NK-92 treated with Interleukin-12 subunit alpha and Interleukin-12 subunit beta, amount 100 ng/mL, for 24 hours (cell line): ENCODE measurements around the gene TMEM151B.
"Not testable (repeated sequence)": the region's sequence is repeated elsewhere in the genome, so short reads cannot be mapped to it uniquely, and the experiment has no call there.

Experiments
- DNase-seq: peaks from one replicate; lab custom pipeline; 2025; lab: John Stamatoyannopoulos, UW

Gene TMEM151B

DNA sequence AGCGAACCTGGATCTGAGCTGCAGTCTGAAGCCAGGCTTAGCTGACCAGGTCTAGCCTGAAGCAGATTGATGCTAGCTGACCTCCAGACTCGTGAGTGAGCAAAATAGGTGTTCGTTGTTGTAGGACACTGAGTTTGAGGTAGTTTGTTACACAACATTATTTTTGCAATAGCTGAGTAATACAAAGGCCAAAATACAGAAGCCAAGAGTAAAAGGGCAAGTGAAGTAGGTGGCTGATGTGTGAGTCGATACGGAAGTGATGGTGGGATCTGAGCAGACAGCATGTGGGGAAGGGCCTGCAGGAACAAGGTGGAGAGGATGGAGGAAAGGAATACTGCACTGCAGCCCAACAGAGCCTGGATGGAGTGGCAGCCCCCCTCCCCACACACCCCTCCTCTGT lies 63.7 kb downstream of the TMEM151B start:
- DNase-seq: no peak

DNA sequence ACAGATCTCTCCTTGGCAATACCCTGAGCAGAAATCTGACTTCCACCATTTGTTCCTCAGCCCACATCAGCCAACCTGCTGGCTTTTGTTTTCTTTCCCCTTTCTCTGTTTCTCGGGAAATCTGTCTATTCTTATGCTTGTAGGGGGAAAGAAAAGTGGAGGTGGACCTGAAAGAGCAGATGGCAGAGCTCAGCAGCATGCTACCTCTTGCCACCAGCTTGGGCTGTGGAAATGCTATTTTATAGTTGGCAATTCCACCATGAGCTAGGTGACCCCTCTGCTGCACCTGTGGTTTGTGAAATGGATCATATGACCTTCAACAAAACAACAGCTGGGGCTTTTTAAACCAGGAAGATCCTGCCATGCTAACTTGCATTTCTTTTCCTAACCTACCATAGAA lies 65.4 kb downstream of the TMEM151B start:
- DNase-seq: no peak

DNA sequence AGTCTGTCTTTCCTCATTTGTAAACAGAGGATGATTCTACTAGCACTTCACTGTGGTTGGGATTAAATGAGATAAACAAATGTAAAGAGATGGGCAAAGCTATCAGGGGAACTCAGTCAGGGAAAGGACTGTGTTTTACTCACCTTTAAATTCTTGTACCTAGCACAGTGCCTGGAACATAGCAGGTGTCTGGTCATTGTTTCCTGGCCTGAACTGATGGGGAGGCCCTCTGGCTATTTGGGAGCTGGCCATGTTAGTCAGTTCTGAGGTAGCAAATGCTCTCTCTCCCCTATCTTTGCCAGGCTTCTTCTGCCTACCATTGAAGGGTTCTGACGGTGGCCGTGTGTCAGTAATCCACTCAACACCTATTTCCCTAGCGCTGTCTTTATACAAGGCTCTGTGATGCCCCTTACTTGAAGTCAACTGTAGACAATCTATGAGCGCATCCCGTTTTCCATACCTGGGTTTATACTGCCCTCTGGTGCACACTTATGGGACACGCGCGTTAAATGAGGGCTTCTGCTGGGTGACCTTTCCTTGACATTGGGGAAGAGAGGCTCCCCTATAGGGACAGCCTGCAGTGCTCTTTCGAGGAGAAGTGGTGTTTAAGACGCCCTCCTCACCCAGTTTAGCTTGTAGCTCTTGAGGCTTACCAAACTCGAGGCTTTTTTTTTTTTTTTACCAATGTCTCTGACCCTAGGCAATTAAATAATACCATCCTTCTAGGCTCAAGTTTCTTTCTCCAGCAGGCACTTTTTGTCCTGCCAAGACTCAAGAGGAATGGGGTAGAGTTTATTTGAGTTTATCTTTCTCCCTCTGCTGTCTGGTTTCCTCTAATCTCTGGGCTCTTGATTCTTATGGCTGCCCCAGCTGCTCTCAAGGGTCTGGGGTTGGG lies 68.2 kb downstream of the TMEM151B start:
- DNase-seq: peak; percentile 33

DNA sequence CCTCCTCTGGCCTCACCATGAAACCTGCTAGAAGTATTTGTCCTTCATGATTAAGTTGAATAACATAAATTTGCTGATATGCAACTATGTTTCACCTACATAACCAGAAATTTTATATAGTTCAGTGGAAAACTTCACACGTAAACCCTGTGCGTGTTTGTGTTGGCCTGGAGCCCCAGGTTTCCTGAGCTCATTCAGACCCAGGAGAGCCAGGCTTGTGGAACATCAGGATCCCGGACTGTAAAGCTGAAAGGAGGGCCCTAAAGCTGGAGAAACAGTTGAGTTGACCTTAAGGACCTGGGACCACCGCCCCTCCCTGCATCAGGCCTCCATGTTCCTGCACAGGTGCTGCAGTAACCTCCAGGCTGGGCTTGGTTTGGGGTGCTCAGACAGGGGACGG lies 69.1 kb downstream of the TMEM151B start:
- no peak for DNase-seq

DNA sequence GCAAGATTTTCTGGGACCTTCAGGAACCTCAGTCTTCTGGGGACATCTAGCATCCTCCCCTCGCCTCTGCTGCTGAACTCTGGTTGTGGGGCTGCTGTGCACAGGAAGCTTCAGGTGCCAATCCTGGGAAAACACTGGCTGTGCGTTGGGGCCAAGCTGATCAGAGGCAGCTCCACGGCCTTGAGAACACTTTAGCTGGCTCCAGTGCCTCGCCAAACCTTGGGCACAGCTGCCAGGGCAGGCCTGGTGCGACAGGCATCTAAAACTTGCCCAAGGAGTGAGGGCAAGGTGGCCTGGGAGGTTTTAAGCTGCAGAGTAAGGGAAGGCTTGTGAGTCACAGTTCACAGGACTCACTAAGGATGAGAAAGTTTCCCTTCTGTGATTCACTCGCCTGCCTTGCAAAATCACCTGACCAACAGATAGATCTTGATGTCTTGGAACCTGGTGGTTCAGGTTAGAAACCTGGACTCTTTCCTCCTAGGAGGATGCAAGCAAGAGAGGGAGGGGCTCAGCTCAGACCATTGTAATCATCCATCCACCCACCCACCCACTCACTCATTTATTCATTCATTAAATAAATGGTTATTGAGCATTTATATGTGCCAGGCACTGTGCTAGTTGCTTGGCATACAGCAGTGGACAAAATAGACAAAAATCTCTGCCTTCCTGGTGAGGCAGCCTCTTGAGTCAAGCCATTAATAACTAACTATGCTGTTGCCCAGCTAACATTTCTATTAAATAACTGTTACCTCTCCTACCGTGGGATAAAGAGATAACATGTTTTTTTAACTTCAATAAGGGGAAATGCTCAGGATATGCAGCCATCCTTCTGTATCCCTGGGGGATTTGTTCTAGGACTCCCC lies 69.7 kb downstream of the TMEM151B start:
- no peak for DNase-seq

DNA sequence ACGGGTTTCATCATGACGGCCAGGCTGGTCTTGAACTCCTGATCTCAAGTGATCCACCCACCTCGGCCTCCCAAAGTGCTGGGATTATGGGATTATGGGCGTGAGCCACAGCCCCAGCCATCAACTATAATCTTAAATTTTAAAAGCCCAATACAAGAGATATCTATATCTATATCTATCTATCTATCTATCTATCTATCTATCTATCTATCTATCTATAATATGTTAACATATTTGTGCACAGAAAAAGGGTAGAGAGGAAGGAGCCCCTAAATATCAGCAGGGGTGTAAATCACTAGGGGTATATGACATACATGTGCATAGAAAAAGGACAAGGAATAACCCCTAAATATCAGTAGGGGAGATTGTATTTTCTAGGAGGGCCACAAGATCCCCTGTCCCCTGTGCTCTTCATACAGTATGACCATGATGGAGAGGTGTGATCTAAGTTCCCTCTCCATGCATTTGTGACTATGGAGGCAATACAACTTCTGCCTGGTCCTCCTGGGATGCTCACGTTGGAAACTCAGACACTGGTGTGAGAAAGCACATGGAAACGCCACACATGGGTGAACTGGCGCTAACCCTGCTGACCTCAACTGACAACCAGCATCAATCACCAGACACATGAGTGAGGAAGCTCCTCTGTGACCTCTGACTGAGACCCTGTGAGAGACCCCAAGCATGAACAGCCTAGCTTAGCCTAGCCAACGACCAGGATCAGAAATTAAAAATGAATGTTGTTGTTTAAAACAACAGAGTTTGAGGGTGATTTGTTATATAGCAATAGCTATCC lies 71.0 kb downstream of the TMEM151B start:
- no peak for DNase-seq

DNA sequence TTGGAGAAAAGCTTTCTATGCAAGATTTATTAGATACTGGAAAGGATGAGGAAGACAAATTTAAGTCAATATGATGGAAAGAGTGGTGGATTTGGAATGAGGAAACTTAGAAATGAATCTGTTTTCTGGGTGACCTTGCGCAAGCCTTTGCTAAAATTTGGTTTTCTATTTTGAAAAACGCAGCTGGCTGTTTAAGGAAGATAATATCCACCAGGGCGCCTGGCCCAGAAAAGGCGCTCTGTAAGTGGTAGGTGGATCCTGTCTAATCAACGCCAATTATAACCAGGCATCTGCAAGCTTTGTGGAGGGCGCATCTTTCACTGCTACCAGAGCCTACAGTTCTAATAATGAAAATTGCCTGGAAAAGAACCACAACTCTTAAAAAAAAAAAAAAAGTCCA lies 71.8 kb downstream of the TMEM151B start:
- no peak for DNase-seq

DNA sequence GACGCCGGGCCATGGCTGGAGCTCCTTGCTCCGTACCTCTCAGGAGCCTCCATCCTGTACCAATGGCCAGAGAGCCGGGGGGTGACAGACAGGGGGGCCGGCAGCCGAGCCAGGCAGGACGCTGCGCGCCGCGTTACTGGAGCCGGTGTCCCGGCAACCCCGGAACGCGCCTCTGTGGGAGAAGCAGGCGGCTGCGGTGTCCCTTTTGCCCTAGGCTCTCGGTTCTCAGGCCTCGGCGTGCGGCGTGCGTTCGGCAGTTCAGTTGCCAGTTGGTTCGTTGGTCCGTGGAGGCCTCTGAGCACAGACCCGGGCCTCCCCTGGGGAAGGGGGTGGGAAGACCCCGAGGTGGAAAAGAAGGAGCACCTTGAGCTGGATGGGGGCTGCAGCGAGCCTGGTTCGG lies 72.2 kb downstream of the TMEM151B start, which contains the start of gene SPATS1:
TSS of gene SPATS1 (plus strand) at position 162 of the 400 bp plus-strand sequence. CDS start 446 bp downstream, outside the sequence.
- no peak for DNase-seq

DNA sequence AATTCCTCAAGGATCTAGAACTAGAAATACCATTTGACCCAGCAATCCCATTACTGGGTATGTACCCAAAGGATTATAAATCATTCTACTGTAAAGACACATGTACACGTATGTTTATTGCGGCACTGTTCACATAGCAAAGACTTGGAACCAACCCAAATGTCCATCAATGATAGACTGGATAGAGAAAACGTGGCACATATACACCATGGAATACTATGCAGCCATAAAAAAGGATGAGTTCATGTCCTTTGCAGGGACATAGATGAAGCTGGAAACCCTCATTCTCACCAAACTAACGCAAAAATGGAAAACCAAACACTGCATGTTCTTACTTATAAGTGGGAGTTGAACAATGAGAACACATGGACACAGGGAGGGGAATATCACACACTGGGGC lies 76.6 kb downstream of the TMEM151B start:
- DNase-seq: not testable (repeated sequence)

DNA sequence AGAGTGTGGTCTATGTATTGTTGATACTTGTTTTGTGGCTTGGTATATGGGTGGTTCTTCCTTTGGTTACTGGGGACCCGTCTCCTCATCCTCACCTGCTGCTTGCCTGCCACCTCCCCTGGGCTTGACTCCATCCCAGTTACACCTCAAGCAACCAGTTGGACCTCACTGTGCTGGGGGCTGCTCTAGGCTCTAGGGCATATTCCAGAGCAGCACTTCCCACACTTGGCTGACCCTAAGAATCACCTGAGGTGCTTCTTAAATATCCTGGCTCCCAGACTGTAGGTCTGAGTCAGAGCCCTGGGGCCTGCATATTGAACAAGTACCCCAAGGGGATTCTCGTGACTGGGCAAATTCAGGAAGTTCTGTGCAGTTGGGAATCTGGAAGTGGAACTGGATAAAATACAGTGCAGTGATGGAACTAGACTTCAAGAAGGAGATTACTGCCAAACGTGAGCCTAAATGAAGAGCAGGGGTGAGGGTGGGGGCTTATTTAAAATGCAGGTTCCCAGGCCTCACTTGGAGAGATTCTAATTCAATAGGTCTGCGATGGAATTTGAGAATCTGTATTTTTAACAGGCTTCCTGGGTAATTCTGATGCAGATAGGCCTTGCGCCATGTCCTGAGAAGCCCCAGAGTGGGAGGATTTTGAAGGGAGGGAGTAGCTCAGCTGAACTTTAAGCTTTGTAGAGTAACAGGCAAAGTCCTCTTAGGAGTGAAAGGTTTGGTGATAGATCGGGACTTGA lies 79.8 kb downstream of the TMEM151B start:
- no peak for DNase-seq

DNA sequence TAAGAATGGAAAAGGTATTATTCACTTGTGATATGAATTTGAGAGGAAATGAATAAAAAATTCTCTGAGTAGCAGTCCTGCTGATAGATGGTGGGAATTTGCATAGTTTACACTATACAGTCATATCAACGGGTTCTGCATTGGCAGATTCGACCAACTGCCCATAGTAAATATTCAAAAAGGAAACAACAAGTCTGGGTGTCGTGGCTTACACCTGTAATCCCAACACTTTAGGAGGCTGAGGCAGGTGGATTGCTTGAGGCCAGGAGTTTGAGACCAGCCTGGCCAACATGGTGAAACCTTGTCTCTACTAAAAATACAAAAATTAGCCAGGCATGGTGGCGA lies 80.4 kb downstream of the TMEM151B start:
- DNase-seq: not testable (repeated sequence)

DNA sequence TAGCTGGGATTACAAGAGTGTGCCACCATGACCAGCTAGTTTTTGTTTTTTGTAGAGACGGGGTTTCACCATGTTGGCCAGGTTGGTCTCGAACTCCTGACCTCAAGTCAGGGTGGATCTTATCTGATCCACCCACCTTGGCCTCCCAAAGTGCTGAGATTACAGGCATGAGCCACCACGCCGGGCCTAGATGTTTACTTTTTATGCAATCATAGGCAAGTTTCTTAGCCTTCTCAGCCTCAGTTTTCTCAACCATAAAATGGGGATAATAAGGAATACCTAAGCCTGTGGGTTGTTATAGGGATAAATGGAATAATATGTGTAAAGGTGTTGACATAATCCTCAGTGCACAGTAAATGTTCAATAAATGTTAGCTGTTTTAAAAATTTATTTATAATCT lies 82.0 kb downstream of the TMEM151B start:
- no peak for DNase-seq

DNA sequence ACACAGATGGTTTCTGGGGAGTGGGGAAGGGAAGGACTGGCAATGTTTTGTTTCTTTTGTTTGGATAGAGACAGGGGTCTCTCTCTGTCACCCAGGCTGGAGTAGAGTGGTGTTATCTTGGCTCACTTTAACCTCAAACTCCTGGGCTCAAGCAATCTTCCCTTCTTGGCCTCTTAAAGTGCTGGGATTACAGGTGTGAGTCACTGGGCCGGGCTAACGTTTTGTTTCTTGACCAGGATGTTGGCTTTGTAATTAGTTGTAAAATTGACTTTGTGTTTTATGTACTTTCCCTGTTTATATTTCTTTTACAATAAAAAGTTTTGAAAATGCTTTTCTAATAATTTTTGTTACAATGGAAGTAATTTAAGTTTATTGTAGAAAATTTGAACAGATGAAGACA lies 83.1 kb downstream of the TMEM151B start:
- DNase-seq: no peak

DNA sequence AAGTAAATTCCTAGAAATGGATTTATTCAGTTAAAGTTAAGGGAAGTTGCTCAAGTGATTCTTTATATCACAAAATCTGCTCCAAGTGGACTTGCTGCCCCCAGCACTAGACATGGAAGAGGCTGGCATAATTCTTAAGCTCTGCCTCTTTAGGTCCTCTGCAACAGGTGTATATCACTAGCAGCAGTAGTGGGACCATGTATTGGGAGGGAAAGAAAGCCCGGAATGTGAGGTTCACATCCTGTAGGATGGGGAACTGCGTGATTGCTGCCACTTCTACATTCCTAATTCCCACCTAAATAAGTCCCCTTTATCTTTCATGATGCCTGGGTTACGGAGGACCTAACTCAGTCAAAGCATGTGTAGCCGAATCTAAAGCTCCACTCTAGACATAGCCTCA lies 85.4 kb downstream of the TMEM151B start:
- DNase-seq: no peak

DNA sequence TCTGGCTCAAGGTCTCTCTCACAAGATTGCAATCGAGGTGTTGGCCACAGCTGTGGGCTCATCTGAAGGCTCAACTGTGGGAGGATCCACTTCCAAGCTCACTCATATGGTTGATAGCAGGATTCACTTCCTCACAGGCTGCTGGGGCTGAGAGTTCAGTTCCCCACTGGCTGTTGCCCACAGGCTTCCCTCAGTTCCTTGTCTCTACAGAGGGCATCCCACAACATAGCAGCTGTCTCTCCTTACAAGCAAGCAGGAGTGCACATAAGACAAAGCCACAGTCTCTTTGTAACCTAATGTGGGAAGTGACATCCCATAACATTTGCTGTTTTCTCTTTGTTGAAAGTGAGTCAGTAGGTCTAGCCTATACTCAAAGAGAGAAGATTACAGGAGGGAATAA lies 86.2 kb downstream of the TMEM151B start:
- DNase-seq: no peak
